Stimulated activated memory B cell treated with anti-CD40 and anti-IgM and Interleukin-4, amounts not matched to agents 10 μg/mL and 1 μg/mL and 100 μg/mL, for 72 hours (primary cell): Measurements from ENCODE around the gene TRAK1.
A peak's percentile ranks its signal among the peaks of the same experiment; 100 is the strongest.
"Not testable (repeated sequence)": the region's sequence is repeated elsewhere in the genome, so short reads cannot be mapped to it uniquely, and the experiment has no call there.

Experiments used
- ATAC-seq: fragments of 150-1000 bp; cut with Tn5 transposase; 2 replicates; pipeline ENCODE4 v1.10.0; 2021
- H3K27ac Mint-ChIP-seq: one replicate; pipeline ENCODE4 v1.8.0; 2022; ENCODE audit warnings: mild to moderate bottlenecking, mixed read lengths
- H3K27me3 Mint-ChIP-seq: one replicate; pipeline ENCODE4 v1.8.0; 2022; ENCODE audit warnings: mixed read lengths
- H3K36me3 Mint-ChIP-seq: one replicate; pipeline ENCODE4 v1.8.0; 2022; ENCODE audit warnings: mixed read lengths
- H3K4me1 Mint-ChIP-seq: one replicate; pipeline ENCODE4 v1.8.0; 2022; ENCODE audit warnings: mixed read lengths
- H3K4me3 Mint-ChIP-seq: one replicate; pipeline ENCODE4 v1.8.0; 2022; ENCODE audit warnings: mild to moderate bottlenecking, moderate library complexity, mixed read lengths
- H3K9me3 Mint-ChIP-seq: one replicate; pipeline ENCODE4 v1.8.0; 2022; ENCODE audit warnings: mixed read lengths

TRAK1 gene, protein sequence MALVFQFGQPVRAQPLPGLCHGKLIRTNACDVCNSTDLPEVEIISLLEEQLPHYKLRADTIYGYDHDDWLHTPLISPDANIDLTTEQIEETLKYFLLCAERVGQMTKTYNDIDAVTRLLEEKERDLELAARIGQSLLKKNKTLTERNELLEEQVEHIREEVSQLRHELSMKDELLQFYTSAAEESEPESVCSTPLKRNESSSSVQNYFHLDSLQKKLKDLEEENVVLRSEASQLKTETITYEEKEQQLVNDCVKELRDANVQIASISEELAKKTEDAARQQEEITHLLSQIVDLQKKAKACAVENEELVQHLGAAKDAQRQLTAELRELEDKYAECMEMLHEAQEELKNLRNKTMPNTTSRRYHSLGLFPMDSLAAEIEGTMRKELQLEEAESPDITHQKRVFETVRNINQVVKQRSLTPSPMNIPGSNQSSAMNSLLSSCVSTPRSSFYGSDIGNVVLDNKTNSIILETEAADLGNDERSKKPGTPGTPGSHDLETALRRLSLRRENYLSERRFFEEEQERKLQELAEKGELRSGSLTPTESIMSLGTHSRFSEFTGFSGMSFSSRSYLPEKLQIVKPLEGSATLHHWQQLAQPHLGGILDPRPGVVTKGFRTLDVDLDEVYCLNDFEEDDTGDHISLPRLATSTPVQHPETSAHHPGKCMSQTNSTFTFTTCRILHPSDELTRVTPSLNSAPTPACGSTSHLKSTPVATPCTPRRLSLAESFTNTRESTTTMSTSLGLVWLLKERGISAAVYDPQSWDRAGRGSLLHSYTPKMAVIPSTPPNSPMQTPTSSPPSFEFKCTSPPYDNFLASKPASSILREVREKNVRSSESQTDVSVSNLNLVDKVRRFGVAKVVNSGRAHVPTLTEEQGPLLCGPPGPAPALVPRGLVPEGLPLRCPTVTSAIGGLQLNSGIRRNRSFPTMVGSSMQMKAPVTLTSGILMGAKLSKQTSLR

GRCh38 chr3:42090973-42091731 is at the start of gene TRAK1:
Gene TRAK1, plus strand, starts transcription at chr3:42091357. Its CDS starts 113 bp downstream, at chr3:42091470.
- peaks cover 7% of the 10 kb centered on the region for H3K9me3 Mint-ChIP-seq
- peaks cover 88% of the 10 kb centered on the region for H3K4me1 Mint-ChIP-seq
- H3K36me3 Mint-ChIP-seq = peaks cover 62% of the 10 kb centered on the region
- H3K27ac Mint-ChIP-seq = peak within 1 kb of the TSS; percentile 94
- no peak for ATAC-seq
- H3K4me3 Mint-ChIP-seq = peak within 1 kb of the TSS; percentile 24
- H3K27me3 Mint-ChIP-seq = no peaks in the 10 kb centered on the region

DNA sequence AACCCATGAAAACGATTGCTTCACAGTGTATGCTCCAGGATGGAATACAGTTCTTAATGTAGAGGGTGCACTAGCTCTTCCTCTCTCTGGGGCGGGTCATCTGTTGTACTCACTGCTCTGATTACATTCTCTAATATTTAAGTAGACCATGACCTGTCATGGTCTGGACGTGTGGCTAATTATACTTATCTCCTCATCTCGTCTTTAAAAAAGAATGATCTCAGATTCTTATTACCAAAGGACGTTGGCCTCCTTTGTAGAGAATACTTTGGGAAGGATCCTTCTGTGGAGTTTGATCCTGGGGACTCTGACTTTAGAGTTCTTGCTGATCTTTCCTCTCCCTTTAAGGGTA is 48.4 kb upstream of the TRAK1 start:
- H3K4me3 Mint-ChIP-seq = no peak overlapping the region
- no peak for ATAC-seq
- peaks cover 12% of the 10 kb centered on the region for H3K36me3 Mint-ChIP-seq
- H3K9me3 Mint-ChIP-seq = no peaks in the 10 kb centered on the region
- no peaks in the 10 kb centered on the region for H3K27me3 Mint-ChIP-seq
- H3K4me1 Mint-ChIP-seq = peaks cover 71% of the 10 kb centered on the region
- H3K27ac Mint-ChIP-seq = peak overlapping the region; percentile 21

DNA sequence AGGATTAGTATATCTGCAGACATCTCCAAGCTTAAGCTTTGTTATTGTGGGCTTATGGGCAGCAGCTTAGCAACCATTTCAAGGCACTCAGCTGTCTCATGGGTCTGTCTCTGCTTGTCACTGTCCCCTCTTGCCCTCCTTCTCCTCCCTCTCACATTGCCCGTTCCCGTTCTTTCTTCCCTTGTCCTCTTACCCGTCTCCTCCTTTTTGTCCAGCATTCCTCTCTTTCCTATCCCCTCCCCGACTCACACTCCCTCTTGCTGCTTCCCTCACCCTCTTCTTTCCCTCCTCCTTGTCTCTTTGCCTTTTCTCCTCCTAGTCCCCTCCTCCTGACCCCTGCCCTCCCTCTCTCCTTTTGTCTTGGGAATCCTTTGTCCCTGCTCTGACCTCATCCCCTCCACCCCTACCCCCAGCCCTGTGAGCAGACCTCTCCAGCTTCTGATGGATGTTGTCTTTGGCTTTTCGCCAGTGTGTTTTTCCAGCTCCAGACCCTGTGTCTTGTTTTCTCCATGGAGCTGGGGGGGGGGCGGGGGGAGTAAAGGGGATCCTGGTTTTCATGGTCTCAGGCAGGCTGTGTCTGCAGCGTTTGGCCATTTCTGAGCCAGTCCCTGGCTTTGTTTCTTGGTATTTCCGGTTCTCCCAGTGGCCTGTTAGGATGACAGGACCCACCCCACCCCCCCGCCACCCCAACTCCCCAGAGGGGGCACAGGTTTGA is 47.9 kb upstream of the TRAK1 start:
- peaks cover 11% of the 10 kb centered on the region for H3K36me3 Mint-ChIP-seq
- no peaks in the 10 kb centered on the region for H3K27me3 Mint-ChIP-seq
- H3K4me3 Mint-ChIP-seq = no peak overlapping the region
- peak overlapping the region; percentile 21 for H3K27ac Mint-ChIP-seq
- no peaks in the 10 kb centered on the region for H3K9me3 Mint-ChIP-seq
- peaks cover 72% of the 10 kb centered on the region for H3K4me1 Mint-ChIP-seq
- no peak for ATAC-seq

- Mint-ChIP-seq H3K27ac (peak overlapping the region; percentile 56), H3K27me3 (no peaks in the 10 kb centered on the region), H3K4me3 (no peak overlapping the region), H3K36me3 (no peaks in the 10 kb centered on the region), H3K4me1 (peaks cover 83% of the 10 kb centered on the region), H3K9me3 (no peaks in the 10 kb centered on the region)
- no peak for ATAC-seq
Observed at GRCh38 chr3:42045708-42046243, 45.4 kb upstream of the TRAK1 start.

GRCh38 chr3:42048526-42048925 is 42.6 kb upstream of the TRAK1 start:
- not testable (repeated sequence) for H3K9me3 Mint-ChIP-seq, H3K27me3 Mint-ChIP-seq, H3K36me3 Mint-ChIP-seq
- H3K4me3 Mint-ChIP-seq = peak overlapping the region; percentile 68
- H3K4me1 Mint-ChIP-seq = peaks cover 90% of the 10 kb centered on the region
- peak; percentile 79 for ATAC-seq
- peak overlapping the region; percentile 77 for H3K27ac Mint-ChIP-seq

GRCh38 chr3:42050126-42050525 is 41.0 kb upstream of the TRAK1 start:
- Mint-ChIP-seq H3K27me3 (no peaks in the 10 kb centered on the region), H3K27ac (peak overlapping the region; percentile 77), H3K36me3 (peaks cover 4% of the 10 kb centered on the region), H3K4me1 (peaks cover 89% of the 10 kb centered on the region), H3K4me3 (no peak overlapping the region), H3K9me3 (no peaks in the 10 kb centered on the region)
- no peak for ATAC-seq

GRCh38 chr3:42051384-42052131 is 39.6 kb upstream of the TRAK1 start:
- H3K9me3 Mint-ChIP-seq = peaks cover 3% of the 10 kb centered on the region
- H3K36me3 Mint-ChIP-seq = peaks cover 13% of the 10 kb centered on the region
- H3K4me1 Mint-ChIP-seq = peaks cover 84% of the 10 kb centered on the region
- no peaks in the 10 kb centered on the region for H3K27me3 Mint-ChIP-seq
- H3K4me3 Mint-ChIP-seq = no peak overlapping the region
- peak overlapping the region; percentile 74 for H3K27ac Mint-ChIP-seq
- peak; percentile 61 for ATAC-seq

DNA sequence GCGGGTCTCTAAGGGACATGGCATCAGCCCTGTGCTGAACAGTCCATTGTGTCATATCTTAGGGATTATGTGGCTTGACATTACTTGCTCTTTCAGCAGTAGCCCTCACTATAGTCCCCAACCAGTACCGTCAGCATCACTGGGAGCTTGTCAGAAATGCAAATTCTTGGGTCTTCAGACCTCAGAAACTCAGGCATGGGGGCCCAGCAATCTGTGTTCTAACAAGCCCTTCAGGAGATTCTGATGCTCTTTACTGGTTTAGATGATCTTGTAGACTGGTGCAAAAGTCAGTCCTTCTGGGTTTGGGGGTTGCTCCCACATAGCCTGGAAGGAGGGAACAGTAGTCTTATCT is 39.0 kb upstream of the TRAK1 start:
- Mint-ChIP-seq H3K27me3 (no peaks in the 10 kb centered on the region), H3K4me1 (peaks cover 87% of the 10 kb centered on the region), H3K36me3 (peaks cover 13% of the 10 kb centered on the region), H3K27ac (peak overlapping the region; percentile 74), H3K9me3 (peaks cover 3% of the 10 kb centered on the region), H3K4me3 (no peak overlapping the region)
- ATAC-seq = peak; percentile 68

GRCh38 chr3:42052484-42053351 is 38.4 kb upstream of the TRAK1 start:
- Mint-ChIP-seq H3K9me3 (peaks cover 3% of the 10 kb centered on the region), H3K36me3 (peaks cover 13% of the 10 kb centered on the region), H3K27ac (peak overlapping the region; percentile 74), H3K4me1 (peaks cover 88% of the 10 kb centered on the region), H3K4me3 (no peak overlapping the region), H3K27me3 (no peaks in the 10 kb centered on the region)
- no peak for ATAC-seq

DNA sequence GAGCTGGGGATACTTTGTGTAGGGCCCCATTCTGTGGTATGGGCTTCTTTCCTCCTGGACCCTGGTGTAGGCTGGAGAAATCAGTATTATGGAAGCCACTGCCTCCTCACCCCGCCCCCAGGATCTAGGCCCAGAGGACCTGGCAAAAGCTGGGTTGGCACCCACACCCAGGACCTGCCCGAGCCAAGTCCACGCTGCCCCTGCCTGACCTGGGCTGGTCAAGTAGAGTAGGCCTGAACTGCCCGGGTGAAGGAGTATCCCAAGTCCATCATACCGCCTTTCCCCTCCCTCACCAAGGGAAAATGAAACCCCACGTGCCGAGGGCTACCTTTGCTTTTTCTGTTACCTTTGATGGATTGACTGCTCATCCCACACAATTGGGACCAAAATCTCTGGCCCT is 37.7 kb upstream of the TRAK1 start:
- no peak overlapping the region for H3K4me3 Mint-ChIP-seq
- peaks cover 88% of the 10 kb centered on the region for H3K4me1 Mint-ChIP-seq
- H3K27ac Mint-ChIP-seq = peak overlapping the region; percentile 74
- H3K36me3 Mint-ChIP-seq = peaks cover 13% of the 10 kb centered on the region
- no peaks in the 10 kb centered on the region for H3K27me3 Mint-ChIP-seq
- ATAC-seq = no peak
- peaks cover 3% of the 10 kb centered on the region for H3K9me3 Mint-ChIP-seq

DNA sequence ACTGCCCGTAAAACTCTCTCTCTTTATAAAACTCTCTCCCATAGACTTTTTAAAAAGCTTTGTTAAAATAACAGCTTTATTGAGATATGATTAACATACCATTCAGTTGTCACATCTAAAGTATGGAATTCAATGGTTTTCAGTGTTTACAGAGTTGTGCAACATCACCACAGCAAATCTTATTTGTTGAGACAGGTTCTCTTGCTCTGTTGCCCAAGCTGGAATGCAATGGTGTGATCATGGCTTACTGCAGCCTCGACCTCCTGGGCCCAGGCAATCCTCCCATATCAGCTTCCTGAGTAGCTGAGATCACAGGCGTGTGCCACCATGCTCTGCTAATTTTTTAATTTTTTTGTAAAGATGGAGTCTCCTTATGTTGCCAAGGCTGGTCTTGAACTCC is 35.9 kb upstream of the TRAK1 start:
- Mint-ChIP-seq H3K27me3 (no peaks in the 10 kb centered on the region), H3K27ac (peak overlapping the region; percentile 48), H3K4me1 (peaks cover 88% of the 10 kb centered on the region), H3K9me3 (peaks cover 3% of the 10 kb centered on the region), H3K36me3 (peaks cover 13% of the 10 kb centered on the region), H3K4me3 (no peak overlapping the region)
- ATAC-seq = no peak

DNA sequence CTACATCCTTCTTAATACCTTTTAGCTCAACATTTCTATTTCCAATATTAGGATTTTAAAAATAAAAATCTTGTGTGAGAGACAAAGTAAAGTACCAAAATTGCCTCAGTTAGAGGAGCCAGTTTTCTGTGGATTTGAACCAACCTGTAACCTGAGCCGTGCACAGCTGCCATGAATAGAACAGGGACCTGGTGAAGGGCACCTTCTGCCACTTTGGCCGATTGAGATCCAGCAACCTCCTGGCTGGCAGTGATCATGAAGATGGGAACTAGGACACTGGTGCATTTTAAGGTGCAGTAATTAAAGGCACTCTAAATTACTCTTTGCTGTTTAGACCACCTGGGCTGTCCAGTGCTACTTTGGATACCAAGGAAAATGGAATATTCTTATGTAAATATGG is 34.3 kb upstream of the TRAK1 start:
- H3K27me3 Mint-ChIP-seq = no peaks in the 10 kb centered on the region
- H3K4me3 Mint-ChIP-seq = peak overlapping the region; percentile 60
- ATAC-seq = no peak
- H3K9me3 Mint-ChIP-seq = peaks cover 3% of the 10 kb centered on the region
- peaks cover 9% of the 10 kb centered on the region for H3K36me3 Mint-ChIP-seq
- H3K27ac Mint-ChIP-seq = peak overlapping the region; percentile 91
- peaks cover 90% of the 10 kb centered on the region for H3K4me1 Mint-ChIP-seq

DNA sequence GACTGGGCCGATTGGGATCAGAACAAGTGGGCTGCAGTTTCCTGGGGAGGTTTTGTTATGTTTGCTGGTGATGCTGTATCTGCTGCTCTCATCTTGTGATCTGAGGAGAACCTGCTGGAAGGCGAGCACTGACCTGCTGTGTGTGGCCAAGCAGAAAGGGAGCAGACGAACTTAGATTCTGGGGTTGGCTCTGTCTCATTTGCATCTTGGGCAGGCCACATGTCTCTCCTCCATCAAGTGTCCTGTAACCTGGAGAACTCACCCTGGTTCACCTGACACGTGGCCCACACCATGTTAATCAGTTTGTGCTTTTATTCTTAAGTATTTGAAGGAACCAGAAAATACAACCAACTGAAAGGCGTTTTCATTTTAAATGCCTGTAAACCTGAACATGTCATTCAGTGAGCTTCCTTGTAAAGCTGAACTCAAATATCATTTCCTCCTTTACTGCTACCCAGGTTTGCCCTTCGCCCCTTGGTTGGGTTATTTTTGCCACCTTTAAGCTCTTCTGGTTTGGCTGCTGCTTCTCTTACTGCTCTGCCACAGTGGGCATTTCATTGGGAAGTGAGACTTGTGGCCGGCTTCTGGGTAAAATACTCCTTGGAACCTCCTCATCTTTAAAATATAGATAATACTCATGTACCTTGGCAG is 33.5 kb upstream of the TRAK1 start:
- Mint-ChIP-seq H3K27ac (peak overlapping the region; percentile 91), H3K36me3 (peaks cover 14% of the 10 kb centered on the region), H3K9me3 (peaks cover 3% of the 10 kb centered on the region), H3K27me3 (no peaks in the 10 kb centered on the region), H3K4me1 (peaks cover 90% of the 10 kb centered on the region), H3K4me3 (peak overlapping the region; percentile 60)
- peak; percentile 90 for ATAC-seq
